GM19438 (cell line): Measurements from ENCODE around the gene ITPR1.

ENCODE experiments used
- ATAC-seq: cut with Tn5 transposase; IDR thresholded peaks from one replicate; pipeline ENCODE4 v1.9.1; 2021; ENCODE audit warnings: low read depth; ENCODE audit not compliant: unreplicated experiment

The ITPR1 gene

GRCh38 chr3:4794798-4795197 lies 301.6 kb downstream of the ITPR1 start:
- no peak for ATAC-seq

GRCh38 chr3:4795905-4796304 lies 302.8 kb downstream of the ITPR1 start:
- no peak for ATAC-seq

DNA sequence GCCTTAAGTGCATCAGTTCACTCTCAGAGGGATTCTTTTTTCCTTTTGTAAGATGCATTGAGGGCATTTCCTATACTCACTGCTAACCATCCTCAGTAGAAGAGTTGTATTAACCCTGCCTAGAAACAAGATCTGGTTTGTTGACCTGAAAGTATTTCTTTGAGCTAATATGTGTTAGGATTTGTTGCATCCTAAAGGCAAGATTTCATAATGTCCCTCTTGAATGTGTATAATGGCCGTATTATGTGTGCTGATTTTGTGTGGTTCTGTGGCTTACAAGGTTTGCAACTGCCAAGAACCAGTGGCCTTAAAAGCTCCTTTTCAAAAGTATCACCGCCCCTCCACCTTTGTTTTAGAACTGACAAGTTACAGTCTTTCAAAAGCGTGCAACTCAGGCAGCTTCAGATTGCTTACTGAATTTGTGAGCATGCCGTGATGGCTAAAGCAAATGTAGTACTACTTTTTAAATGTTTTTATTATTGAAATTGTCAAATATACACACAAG lies 304.1 kb downstream of the ITPR1 start:
- no peak for ATAC-seq

- ATAC-seq, result no peak
Observed at GRCh38 chr3:4799266-4800256, 306.4 kb downstream of the ITPR1 start.

- no peak for ATAC-seq
Observed at GRCh38 chr3:4800595-4800994, 307.4 kb downstream of the ITPR1 start.

- no peak for ATAC-seq
Observed at GRCh38 chr3:4801892-4802291, 308.7 kb downstream of the ITPR1 start.

- ATAC-seq, result no peak
Observed at GRCh38 chr3:4802903-4803302, 309.8 kb downstream of the ITPR1 start.

DNA sequence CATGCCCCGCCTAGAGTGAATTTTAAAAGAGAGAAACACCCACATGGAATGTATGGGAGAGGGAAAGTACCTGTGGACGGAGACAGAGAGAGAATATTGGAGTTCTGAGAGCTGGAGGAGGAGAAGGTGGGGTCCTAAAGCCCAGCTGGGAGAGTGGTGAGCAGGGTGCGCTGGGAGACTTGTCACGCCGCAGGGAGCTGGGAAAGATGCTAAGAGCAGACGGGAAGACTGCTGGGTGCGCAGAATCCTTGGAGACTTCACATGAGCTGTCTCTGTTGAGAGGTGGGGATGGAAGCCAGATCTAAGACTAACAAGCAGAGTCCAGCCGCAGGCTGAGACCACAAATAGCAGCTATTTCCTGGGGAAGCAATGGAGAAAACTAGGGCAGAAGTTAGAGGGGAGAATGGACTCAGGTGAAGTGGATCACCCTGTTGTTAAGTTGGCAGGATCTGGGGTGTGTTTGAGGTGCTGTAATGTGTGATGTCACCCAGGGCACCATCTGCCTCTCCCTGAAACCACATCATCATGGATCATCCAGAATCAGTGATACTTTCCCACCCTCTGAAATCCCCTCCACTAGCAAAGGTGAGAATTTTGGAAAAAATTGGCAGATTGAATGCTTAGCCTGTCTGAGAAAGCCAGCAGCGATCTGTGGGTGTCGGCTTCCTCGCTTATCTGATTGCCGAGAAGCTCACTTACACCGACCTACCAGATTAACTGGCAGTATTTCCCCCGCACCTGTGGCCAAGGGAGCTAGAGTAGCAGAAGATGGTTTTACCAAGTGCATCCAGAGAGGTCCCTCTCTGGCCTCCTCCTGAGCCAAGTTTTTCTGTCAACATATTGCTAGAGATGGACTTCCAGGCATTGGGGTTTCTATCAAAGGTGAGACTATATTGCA lies 311.3 kb downstream of the ITPR1 start:
- ATAC-seq, result no peak

DNA sequence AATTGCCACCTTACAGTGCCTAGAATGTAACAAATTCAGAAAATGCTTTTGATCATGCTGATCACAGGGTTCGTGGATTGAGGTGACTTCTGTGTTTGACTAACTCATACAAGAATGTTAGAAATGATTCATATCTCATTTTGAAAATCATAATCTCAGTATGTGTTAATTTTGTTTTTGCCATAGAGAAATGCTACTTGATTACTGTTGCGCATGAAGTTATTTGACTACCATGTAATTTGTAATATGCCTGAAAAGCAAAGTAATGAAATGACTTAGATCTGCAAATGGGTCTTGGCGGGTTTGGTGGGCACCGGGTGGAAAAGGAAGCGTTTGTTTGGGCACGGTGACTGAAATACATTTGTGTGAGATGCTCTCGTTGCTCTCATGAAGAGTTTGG lies 312.5 kb downstream of the ITPR1 start:
- ATAC-seq, result no peak

- ATAC-seq, result no peak
Observed at GRCh38 chr3:4806535-4807108, 313.5 kb downstream of the ITPR1 start.

DNA sequence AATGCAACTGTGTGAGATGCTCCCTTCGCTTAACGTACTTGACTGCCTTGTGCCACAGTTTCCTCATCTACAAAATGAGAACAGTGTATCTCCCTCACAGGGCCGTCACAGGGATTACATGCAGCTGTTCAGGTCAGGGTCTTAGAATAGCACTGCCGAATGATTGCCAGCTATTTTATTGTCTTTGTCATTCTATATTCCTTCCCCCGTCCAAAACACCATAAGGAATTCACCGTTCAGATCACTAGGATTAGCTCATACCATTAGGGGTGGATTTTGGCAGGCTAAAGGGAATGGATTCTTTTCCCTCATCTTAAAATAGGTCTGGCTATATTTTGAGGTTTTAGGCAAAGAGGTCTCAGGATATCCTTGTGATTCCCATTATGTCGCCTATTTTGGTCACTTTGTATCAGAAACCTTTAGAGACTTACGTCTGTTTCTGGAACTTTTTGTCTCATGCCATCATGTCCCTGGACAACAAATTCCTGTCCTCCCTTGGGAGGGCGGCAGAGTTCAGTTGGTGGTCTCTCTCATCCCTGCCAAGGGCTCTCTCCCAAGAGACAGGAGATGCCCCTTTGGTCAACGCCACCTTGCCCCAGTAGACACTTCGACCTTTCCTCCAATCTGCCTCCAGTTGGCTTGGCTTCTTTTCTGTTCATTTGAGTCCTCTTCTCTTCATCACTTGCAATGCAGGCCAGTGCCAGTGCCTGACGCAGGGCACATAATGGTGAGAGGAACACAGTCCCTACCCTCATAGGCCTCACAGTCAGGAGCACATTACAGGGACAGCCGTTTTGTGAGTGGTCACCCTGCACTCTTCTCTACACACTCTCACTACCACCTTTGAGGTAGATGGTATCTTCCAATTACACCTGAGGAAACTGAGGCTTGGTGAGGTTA lies 314.5 kb downstream of the ITPR1 start:
- ATAC-seq, result no peak

DNA sequence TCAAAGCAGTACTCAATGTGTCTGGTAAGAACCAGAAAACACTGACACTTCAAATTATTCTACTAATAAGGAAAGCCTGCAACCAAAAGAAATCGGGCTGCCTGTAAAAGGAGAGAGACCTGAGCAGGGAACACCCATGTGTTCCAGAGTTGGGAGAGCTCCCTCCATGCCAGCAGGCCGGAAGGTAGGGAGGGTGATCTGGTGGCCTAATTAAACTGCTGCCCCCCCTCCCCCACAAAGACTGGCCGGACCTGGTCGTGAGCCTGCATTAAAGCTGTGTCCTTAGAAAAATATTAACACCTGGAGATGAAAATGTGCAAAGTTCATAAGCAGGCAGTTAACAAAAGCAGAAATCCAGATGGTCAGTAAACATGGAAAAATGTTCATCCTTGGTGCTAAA lies 315.5 kb downstream of the ITPR1 start:
- ATAC-seq, result no peak

- no peak for ATAC-seq
Observed at GRCh38 chr3:4809922-4810321, 316.8 kb downstream of the ITPR1 start.

GRCh38 chr3:4812591-4812990 lies 319.4 kb downstream of the ITPR1 start:
- no peak for ATAC-seq

- ATAC-seq, result no peak
Observed at GRCh38 chr3:4813909-4814304, 320.8 kb downstream of the ITPR1 start.

- no peak for ATAC-seq
Observed at GRCh38 chr3:4814305-4814903, 321.3 kb downstream of the ITPR1 start.

DNA sequence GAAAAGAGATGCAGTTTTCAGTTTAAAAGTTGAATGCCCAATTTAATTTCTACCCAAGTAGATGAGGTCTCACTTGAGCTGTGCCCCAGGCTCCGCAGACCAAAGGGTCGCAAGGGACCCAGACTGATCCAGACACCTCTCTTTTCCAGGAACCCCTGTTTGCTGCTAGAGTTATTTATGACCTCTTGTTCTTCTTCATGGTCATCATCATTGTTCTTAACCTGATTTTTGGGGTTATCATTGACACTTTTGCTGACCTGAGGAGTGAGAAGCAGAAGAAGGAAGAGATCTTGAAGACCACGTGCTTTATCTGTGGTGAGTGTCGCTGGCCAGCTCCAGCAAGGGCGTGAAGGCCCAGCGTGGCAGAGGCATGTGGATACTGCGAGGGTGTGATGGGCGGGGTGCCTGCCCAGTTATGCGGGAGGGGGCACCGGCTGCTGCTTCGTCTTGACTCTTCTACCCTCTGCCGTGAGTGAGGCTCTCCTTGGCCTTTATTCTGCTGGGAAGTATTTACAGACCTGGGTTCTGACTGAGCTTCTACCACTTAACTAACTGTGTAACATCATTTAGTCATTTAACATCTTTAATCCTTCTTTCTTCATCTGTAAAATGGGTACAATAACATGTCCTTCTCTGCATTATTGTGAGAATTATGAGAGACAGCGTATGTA lies 321.9 kb downstream of the ITPR1 start:
- ATAC-seq, result no peak

- no peak for ATAC-seq
Observed at GRCh38 chr3:4816306-4816705, 323.2 kb downstream of the ITPR1 start.

DNA sequence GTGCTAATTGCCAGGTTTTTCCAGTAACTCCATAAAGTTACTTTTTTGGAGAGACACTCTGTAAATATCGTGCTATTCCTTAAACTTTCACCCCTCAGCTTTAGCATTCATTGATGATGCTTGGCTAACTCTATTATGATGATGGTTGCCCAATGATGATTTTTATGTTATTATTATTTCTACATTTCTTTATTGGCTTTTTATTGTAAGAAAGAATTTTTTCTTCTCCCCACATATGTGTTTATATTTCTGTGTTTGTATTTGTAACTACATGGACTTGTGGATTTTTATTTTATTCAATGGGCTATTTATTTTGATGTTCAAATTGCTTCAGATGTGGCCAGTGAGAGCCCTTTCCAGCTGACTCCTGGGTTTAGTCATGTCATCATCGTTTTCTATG lies 323.6 kb downstream of the ITPR1 start:
- no peak for ATAC-seq
